GM12801 (cell line): Measurements from ENCODE around the gene LTB4R2.

Experiments
- CTCF ChIP-seq: IDR thresholded peaks from one replicate; pipeline ENCODE4 v1.5.1; 2011; ENCODE audit warnings: control low read depth; ENCODE audit not compliant: insufficient read length; ENCODE audit errors: extremely low read depth

The LTB4R2 gene

GRCh38 chr14:24321212-24321975 lies 11.5 kb downstream of the LTB4R2 start:
- no peak for TF ChIP-seq CTCF

GRCh38 chr14:24322672-24323071 lies 12.7 kb downstream of the LTB4R2 start:
- no peak for TF ChIP-seq CTCF

GRCh38 chr14:24323341-24323740 lies 13.4 kb downstream of the LTB4R2 start:
- no peak for TF ChIP-seq CTCF

- TF ChIP-seq CTCF, result no peak
Measured at GRCh38 chr14:24324024-24324423, 14.1 kb downstream of the LTB4R2 start.

GRCh38 chr14:24325041-24325530 lies 15.1 kb downstream of the LTB4R2 start:
- no peak for TF ChIP-seq CTCF

GRCh38 chr14:24325963-24326362 lies 16.0 kb downstream of the LTB4R2 start:
- TF ChIP-seq CTCF, result no peak

- no peak for TF ChIP-seq CTCF
Measured at GRCh38 chr14:24327303-24327702, 17.4 kb downstream of the LTB4R2 start.
